SK-N-MC (cell line): Measurements from ENCODE around the gene TTL.

Experiments
- EZH2 ChIP-seq: fragments of 200-600 bp; sonication (generic); IDR thresholded peaks from one replicate; pipeline ENCODE4 v1.6.1; 2017; ENCODE audit warnings: antibody characterized with exemption
- FOXP2 ChIP-seq: optimal IDR thresholded peaks from 2 replicates; pipeline ENCODE3; 2011; ENCODE audit warnings: mild to moderate bottlenecking, moderate library complexity; ENCODE audit not compliant: insufficient read depth; ENCODE audit errors: extremely low read length, control extremely low read depth
- POLR2AphosphoS5 ChIP-seq: IDR thresholded peaks from 2 replicates; pipeline ENCODE4 v1.6.1; 2012; ENCODE audit warnings: mild to moderate bottlenecking, low read depth, low read length, borderline replicate concordance

DNA sequence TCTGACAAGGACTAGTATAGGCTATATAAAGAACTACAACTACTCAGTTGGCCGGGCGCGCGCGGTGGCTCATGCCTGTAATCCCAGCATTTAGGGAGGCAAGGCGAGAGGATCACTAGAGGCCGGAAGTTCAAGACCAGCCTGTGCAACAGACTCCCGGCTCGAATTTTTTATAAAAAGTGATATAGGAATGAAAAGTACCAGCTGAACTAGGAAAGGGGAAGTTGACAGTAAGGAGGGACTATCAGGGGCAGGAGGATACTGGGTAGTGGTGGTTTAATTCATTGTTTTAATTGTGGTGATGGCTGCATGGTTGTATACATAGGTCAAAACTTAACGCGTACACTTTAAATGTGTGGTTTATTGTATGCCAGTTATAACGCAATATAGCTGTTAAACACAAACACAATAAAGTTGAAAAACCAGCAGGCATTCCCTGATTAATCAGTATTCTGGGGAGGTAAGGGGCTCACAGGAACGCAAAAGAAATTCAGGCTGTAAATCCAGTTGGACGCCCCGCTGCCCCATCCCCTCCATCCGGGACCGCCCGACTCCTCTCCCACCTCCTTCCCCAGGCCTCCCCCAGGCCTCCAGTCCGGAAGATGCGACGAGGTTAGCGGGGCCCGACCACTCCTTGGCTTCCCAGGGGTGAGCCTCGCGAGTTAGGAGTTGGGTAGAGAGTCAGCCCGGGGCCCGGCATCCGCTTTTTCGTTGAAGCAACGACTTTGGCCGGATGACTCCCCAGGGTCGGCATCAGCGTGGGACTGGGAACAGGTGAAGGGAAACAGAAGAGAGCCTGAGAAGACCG is 59.6 kb downstream of the TTL start:
- TF ChIP-seq EZH2 = no peak
- TF ChIP-seq POLR2AphosphoS5 = no peak
- no peak for TF ChIP-seq FOXP2
